ENCODE results near the gene ATP8A2.

- TF ChIP-seq, protein P1, sequence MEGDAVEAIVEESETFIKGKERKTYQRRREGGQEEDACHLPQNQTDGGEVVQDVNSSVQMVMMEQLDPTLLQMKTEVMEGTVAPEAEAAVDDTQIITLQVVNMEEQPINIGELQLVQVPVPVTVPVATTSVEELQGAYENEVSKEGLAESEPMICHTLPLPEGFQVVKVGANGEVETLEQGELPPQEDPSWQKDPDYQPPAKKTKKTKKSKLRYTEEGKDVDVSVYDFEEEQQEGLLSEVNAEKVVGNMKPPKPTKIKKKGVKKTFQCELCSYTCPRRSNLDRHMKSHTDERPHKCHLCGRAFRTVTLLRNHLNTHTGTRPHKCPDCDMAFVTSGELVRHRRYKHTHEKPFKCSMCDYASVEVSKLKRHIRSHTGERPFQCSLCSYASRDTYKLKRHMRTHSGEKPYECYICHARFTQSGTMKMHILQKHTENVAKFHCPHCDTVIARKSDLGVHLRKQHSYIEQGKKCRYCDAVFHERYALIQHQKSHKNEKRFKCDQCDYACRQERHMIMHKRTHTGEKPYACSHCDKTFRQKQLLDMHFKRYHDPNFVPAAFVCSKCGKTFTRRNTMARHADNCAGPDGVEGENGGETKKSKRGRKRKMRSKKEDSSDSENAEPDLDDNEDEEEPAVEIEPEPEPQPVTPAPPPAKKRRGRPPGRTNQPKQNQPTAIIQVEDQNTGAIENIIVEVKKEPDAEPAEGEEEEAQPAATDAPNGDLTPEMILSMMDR (IDR thresholded peaks at IDR 0.05 in 4 of 5, conservative IDR thresholded peaks at IDR 0.05 in 1 of 5): no peak
- TF ChIP-seq POLR2A (IDR thresholded peaks at IDR 0.05): no peak
Observed at GRCh38 chr13:25691654-25692053, 319.9 kb downstream of the ATP8A2 start.
